SK-N-SH (cell line): ENCODE data around the gene CD163L1. TPM values are rescaled to one million over a fixed set of nuclear protein-coding genes. Genes with fewer than 3 reads are reported as not detected.

ENCODE experiments used
- CTCF ChIA-PET: fragments of 300-600, 350-600 bp; formaldehyde crosslinking; extraction: SDS; loops from one replicate; lab custom pipeline; 2021; lab: Yijun Ruan, JAX
- POLR2A ChIA-PET: fragments of 350-600 bp; sonication (Branson Sonifier 250); formaldehyde crosslinking; extraction: SDS; loops from one replicate; lab custom pipeline; 2020; ENCODE audit warnings: antibody characterized with exemption, inconsistent platforms; lab: Yijun Ruan, JAX
- DNase-seq: peaks from one replicate; pipeline ENCODE4 v3.0.0; 2012
- H2AFZ ChIP-seq: fragments of 200-600 bp; sonication (generic); 2 replicates; pipeline ENCODE4 v1.8.1; 2016; ENCODE audit warnings: antibody characterized with exemption, mild to moderate bottlenecking, low read depth
- H3F3A ChIP-seq: fragments of 200-600 bp; sonication (generic); replicated peaks from 2 replicates; pipeline ENCODE3; 2016; ENCODE audit warnings: antibody characterized with exemption, mild to moderate bottlenecking; ENCODE audit not compliant: insufficient read depth
- H3K27ac ChIP-seq, 2 experiments: fragments of 200-500 bp in 1 of 2; fragments of 200-600 bp in 1 of 2; sonication (Bioruptor generic) in 1 of 2; sonication (generic), shearing (Covaris generic) in 1 of 2; 2 replicates each; pipeline versions ENCODE4 v1.5.1 to v1.6.1; 2014 to 2016; ENCODE audit warnings: low read depth in 2 of 2, inconsistent platforms in 1 of 2, low read length in 1 of 2, mild to moderate bottlenecking in 1 of 2, mixed read lengths in 1 of 2
- H3K27me3 ChIP-seq: fragments of 200-600 bp; sonication (generic), shearing (Covaris generic); 2 replicates; pipeline ENCODE4 v1.6.1; 2016; ENCODE audit warnings: mixed run types; ENCODE audit not compliant: insufficient read depth
- H3K36me3 ChIP-seq, 2 experiments: fragments of 200-500 bp in 1 of 2; fragments of 200-600 bp in 1 of 2; sonication (Bioruptor generic) in 1 of 2; sonication (generic) in 1 of 2; replicated peaks in 1 of 2; 2 replicates each; pipeline versions ENCODE3 to v1.5.1; 2014 to 2016; ENCODE audit warnings: low read length in 1 of 2, mild to moderate bottlenecking in 1 of 2; ENCODE audit not compliant: insufficient read depth in 2 of 2, control insufficient read depth in 1 of 2
- H3K4me1 ChIP-seq, 2 experiments: fragments of 200-500 bp in 1 of 2; fragments of 200-600 bp in 1 of 2; sonication (Bioruptor generic) in 1 of 2; sonication (generic), shearing (Covaris generic) in 1 of 2; 2 replicates each; pipeline versions ENCODE4 v1.5.1 to v1.6.1; 2014 to 2016; ENCODE audit warnings: low read depth in 1 of 2, low read length in 1 of 2, mixed run types in 1 of 2; ENCODE audit not compliant: insufficient read depth in 2 of 2, control insufficient read depth in 1 of 2
- H3K4me2 ChIP-seq: fragments of 200-600 bp; sonication (generic), shearing (Covaris generic); 2 replicates; pipeline ENCODE4 v1.6.1; 2017; ENCODE audit warnings: mixed run types
- H3K4me3 ChIP-seq, 2 experiments: fragments of 200-500 bp in 1 of 2; fragments of 200-600 bp in 1 of 2; sonication (Bioruptor generic) in 1 of 2; sonication (generic), shearing (Covaris generic) in 1 of 2; 2 replicates each; pipeline versions ENCODE4 v1.5.1 to v1.8.1; 2014 to 2016; ENCODE audit warnings: low read depth in 2 of 2, inconsistent platforms in 1 of 2, low read length in 1 of 2, mild to moderate bottlenecking in 1 of 2, mixed read lengths in 1 of 2, moderate library complexity in 1 of 2
- H3K79me2 ChIP-seq: fragments of 200-600 bp; sonication (generic); 2 replicates; pipeline ENCODE4 v1.8.1; 2017; ENCODE audit warnings: mild to moderate bottlenecking; ENCODE audit not compliant: insufficient read depth
- H3K9ac ChIP-seq: fragments of 200-600 bp; sonication (generic); 2 replicates; pipeline ENCODE4 v1.6.1; 2017; ENCODE audit warnings: mixed run types
- H3K9me2 ChIP-seq: fragments of 200-600 bp; sonication (generic); 2 replicates; pipeline ENCODE4 v1.6.1; 2017; ENCODE audit warnings: mixed run types
- H3K9me3 ChIP-seq: fragments of 200-600 bp; sonication (generic); 2 replicates; pipeline ENCODE4 v1.6.1; 2017; ENCODE audit warnings: mixed run types, mild to moderate bottlenecking, moderate library complexity
- H4K20me1 ChIP-seq: fragments of 200-600 bp; sonication (generic); 2 replicates; pipeline ENCODE4 v1.6.1; 2017; ENCODE audit warnings: mild to moderate bottlenecking, mixed run types; ENCODE audit not compliant: insufficient read depth
- CHD2 ChIP-seq: fragments of 150-350 bp; IDR thresholded peaks from 2 replicates; pipeline ENCODE4 v1.6.1; 2018; ENCODE audit warnings: low read length; ENCODE audit not compliant: partially characterized antibody
- ELF1 ChIP-seq: IDR thresholded peaks from 2 replicates; pipeline ENCODE4 v1.4.0; 2012
- EP300 ChIP-seq, 2 experiments: IDR thresholded peaks; 2 replicates each; pipeline versions ENCODE4 v1.4.0 to v1.6.1; 2012; ENCODE audit warnings: borderline replicate concordance in 1 of 2, low read depth in 1 of 2, low read length in 1 of 2
- FOSL2 ChIP-seq: IDR thresholded peaks from 2 replicates; pipeline ENCODE4 v1.4.0; 2012; ENCODE audit warnings: low read depth, mild to moderate bottlenecking, moderate library complexity, borderline replicate concordance
- FOXM1 ChIP-seq: IDR thresholded peaks from 2 replicates; pipeline ENCODE4 v1.4.0; 2012; ENCODE audit warnings: low read depth, mild to moderate bottlenecking
- GATA2 ChIP-seq: sonication (generic); formaldehyde crosslinking; IDR thresholded peaks from 2 replicates; pipeline ENCODE4 v1.5.0; 2020; ENCODE audit warnings: mild to moderate bottlenecking, missing genetic modification reagents
- IRF3 ChIP-seq: fragments of 150-350 bp; IDR thresholded peaks from 2 replicates; pipeline ENCODE4 v1.6.1; 2016; ENCODE audit warnings: mild to moderate bottlenecking, low read depth, low read length
- JUND ChIP-seq: IDR thresholded peaks from 2 replicates; pipeline ENCODE4 v1.4.0; 2012
- MEF2A ChIP-seq: IDR thresholded peaks from 2 replicates; pipeline ENCODE4 v1.4.0; 2012; ENCODE audit warnings: low read depth, borderline replicate concordance
- MXI1 ChIP-seq: IDR thresholded peaks from 2 replicates; pipeline ENCODE4 v1.6.1; 2012; ENCODE audit warnings: mild to moderate bottlenecking, low read depth, low read length, improper control_type of control experiment
- NFIC ChIP-seq: IDR thresholded peaks from 2 replicates; pipeline ENCODE4 v1.4.0; 2012; ENCODE audit warnings: borderline replicate concordance
- RCOR1 ChIP-seq: fragments of 150-350 bp; IDR thresholded peaks from 2 replicates; pipeline ENCODE4 v1.6.1; 2017; ENCODE audit warnings: antibody characterized with exemption, low read length
- RXRA ChIP-seq: IDR thresholded peaks from 2 replicates; pipeline ENCODE4 v1.4.0; 2012; ENCODE audit warnings: low read depth, mild to moderate bottlenecking, borderline replicate concordance
- TCF12 ChIP-seq: IDR thresholded peaks from 2 replicates; pipeline ENCODE4 v1.4.0; 2012
- TEAD4 ChIP-seq: IDR thresholded peaks from 2 replicates; pipeline ENCODE4 v1.4.0; 2012; ENCODE audit warnings: mild to moderate bottlenecking, borderline replicate concordance; ENCODE audit not compliant: insufficient read depth
- USF2 ChIP-seq: fragments of 150-350 bp; IDR thresholded peaks from 2 replicates; pipeline ENCODE4 v1.6.1; 2017; ENCODE audit warnings: antibody characterized with exemption, low read length, low read depth, borderline replicate concordance
- YY1 ChIP-seq: IDR thresholded peaks from 2 replicates; pipeline ENCODE4 v1.4.0; 2012; ENCODE audit warnings: low read depth, mild to moderate bottlenecking
- WGBS: methylation state at CpG from one replicate; pipeline ENCODE4 v1.1.6; 2017; ENCODE audit warnings: low lambda C conversion rate; 5-methylcytosine and 5-hydroxymethylcytosine counted together
- polyA plus RNA-seq, 3 experiments: library from polyadenylated mRNA; depleted of rRNA; stranded (reverse); fragments of >200 nt; gene quantifications; 2 replicates each; pipeline ENCODE4 v1.2.3, GENCODE V29; 2012
- TF ChIP-seq, protein P1 (sequence below): IDR thresholded peaks from 2 replicates; pipeline ENCODE4 v1.6.1; 2012; ENCODE audit warnings: mild to moderate bottlenecking, low read depth, low read length, moderate library complexity
- TF ChIP-seq, protein P2 (sequence below): IDR thresholded peaks from 2 replicates; pipeline ENCODE4 v1.4.0; 2012; ENCODE audit warnings: low read depth
- TF ChIP-seq, protein P3 (sequence below): IDR thresholded peaks from 2 replicates; pipeline ENCODE4; 2012

Gene CD163L1
- polyA plus RNA-seq, 1 of the 3 experiments (the other 2 are of a cell fraction) = 0.25 TPM

DNA sequence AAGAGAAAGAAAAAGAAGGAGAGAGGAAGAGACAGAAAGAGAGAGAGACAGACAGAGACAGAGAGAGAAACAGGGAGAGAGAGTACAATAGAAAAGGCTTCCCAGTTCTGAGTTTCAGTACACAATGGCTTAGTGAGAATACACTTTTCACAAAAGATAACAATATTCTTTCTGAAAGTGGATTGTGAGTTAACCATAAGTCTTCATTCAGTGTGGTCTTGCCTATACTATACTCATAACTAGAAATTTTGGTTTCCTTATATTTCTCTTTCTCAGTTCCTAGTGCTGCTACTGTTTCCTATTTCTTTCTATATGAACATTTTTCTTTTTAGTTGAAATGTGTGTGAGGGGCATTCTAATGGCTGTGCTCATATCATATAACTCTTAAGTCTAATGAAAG, 9.3 kb downstream of the CD163L1 start:
- TF ChIP-seq GATA2 (CRISPR knock-in tag) (no peak), RCOR1 (no peak), IRF3 (no peak)
- no peaks in the 10 kb centered on the region for H4K20me1 ChIP-seq
- no peaks in the 10 kb centered on the region for H3K9me2 ChIP-seq
- peaks cover 27% of the 10 kb centered on the region for H3F3A ChIP-seq
- 0 out of 2 replicates have a peak, but pooled peaks cover 2% of the 10 kb centered on the region for H3K79me2 ChIP-seq
- H3K4me2 ChIP-seq = no peak overlapping the region
- CTCF ChIA-PET = no interaction called here
- POLR2A ChIA-PET = no interaction called here
- no peak overlapping the region for H3K4me3 ChIP-seq
- DNase-seq = no peak
- H3K27ac ChIP-seq = peak overlapping the region in 1 of 2 experiments; percentile 76; a peak in 1 of 4 replicates
- no peak overlapping the region for H2AFZ ChIP-seq
- no peak overlapping the region for H3K9ac ChIP-seq
- H3K36me3 ChIP-seq = no peaks in the 10 kb centered on the region
- no peaks in the 10 kb centered on the region for H3K27me3 ChIP-seq
- H3K9me3 ChIP-seq = no peaks in the 10 kb centered on the region
- H3K4me1 ChIP-seq = peaks cover 0 to 5% of the 10 kb centered on the region in 2 experiments; a peak in 1 of 4 replicates

DNA sequence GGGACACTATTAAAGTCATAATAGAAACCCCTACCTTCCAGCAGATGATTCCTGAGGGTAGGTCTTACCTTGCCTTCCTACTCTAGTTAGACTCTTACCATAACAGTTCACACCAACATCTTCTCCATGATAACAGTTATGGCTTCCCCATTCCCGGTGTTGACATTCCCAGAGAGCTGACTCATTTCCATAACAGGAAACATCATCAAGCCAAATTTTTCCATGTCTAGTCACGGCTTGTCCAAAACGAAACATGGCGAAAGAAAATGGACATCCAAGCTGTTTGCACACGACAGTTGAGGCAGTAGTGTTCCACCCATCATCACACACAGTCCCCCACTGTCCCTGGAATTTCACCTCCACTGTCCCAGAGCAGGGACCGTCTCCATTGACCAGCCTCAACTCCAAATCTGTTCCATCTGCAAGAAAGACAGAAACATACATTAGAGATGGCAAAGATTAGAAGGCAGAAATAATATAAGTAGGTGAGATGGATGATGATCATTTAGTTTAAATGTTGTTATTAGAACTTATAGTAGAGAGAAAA, 10.6 kb downstream of the CD163L1 start:
- peak overlapping the region; percentile 41 for H3K4me2 ChIP-seq
- TF ChIP-seq YY1 (peak; percentile 80; the same call in 1 of the 2 replicates), JUND (peak; percentile 88), RXRA (no peak), ELF1 (0 out of 2 replicates have a peak, but pooled peaks have one; percentile 23), TCF12 (peak; percentile 37; the same call in 1 of the 2 replicates), MEF2A (peak; percentile 74; the same call in 1 of the 2 replicates), NFIC (peak; percentile 63), FOXM1 (no peak), EP300 (IDR thresholded peaks at IDR 0.05; ENCODE audit: borderline replicate concordance in 1 of 2, low read depth in 1 of 2, low read length in 1 of 2) (0 out of 4 replicates have a peak, but pooled peaks of 1 of the 2 experiments have one; percentile 49), FOSL2 (peak; percentile 90), USF2 (no peak), TEAD4 (peak; percentile 79; the same call in 1 of the 2 replicates), CHD2 (no peak), MXI1 (no peak)
- TF ChIP-seq, protein P1, sequence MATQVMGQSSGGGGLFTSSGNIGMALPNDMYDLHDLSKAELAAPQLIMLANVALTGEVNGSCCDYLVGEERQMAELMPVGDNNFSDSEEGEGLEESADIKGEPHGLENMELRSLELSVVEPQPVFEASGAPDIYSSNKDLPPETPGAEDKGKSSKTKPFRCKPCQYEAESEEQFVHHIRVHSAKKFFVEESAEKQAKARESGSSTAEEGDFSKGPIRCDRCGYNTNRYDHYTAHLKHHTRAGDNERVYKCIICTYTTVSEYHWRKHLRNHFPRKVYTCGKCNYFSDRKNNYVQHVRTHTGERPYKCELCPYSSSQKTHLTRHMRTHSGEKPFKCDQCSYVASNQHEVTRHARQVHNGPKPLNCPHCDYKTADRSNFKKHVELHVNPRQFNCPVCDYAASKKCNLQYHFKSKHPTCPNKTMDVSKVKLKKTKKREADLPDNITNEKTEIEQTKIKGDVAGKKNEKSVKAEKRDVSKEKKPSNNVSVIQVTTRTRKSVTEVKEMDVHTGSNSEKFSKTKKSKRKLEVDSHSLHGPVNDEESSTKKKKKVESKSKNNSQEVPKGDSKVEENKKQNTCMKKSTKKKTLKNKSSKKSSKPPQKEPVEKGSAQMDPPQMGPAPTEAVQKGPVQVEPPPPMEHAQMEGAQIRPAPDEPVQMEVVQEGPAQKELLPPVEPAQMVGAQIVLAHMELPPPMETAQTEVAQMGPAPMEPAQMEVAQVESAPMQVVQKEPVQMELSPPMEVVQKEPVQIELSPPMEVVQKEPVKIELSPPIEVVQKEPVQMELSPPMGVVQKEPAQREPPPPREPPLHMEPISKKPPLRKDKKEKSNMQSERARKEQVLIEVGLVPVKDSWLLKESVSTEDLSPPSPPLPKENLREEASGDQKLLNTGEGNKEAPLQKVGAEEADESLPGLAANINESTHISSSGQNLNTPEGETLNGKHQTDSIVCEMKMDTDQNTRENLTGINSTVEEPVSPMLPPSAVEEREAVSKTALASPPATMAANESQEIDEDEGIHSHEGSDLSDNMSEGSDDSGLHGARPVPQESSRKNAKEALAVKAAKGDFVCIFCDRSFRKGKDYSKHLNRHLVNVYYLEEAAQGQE = no peak
- TF ChIP-seq, protein P2, sequence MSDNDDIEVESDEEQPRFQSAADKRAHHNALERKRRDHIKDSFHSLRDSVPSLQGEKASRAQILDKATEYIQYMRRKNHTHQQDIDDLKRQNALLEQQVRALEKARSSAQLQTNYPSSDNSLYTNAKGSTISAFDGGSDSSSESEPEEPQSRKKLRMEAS = peak; percentile 47
- TF ChIP-seq, protein P3, sequence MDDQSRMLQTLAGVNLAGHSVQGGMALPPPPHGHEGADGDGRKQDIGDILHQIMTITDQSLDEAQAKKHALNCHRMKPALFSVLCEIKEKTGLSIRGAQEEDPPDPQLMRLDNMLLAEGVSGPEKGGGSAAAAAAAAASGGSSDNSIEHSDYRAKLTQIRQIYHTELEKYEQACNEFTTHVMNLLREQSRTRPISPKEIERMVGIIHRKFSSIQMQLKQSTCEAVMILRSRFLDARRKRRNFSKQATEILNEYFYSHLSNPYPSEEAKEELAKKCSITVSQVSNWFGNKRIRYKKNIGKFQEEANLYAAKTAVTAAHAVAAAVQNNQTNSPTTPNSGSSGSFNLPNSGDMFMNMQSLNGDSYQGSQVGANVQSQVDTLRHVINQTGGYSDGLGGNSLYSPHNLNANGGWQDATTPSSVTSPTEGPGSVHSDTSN = peak; percentile 35; the same call in 1 of the 2 replicates
- ChIA-PET POLR2A (no interaction called here), CTCF (interaction anchor here (0.9 kb wide), 1 partner anchor 27 kb away, joined by 3 read pairs; no protein-coding TSS in a partner anchor)
- 8% methylated on average over 6 of the region's 6 CpGs for WGBS
- H3F3A ChIP-seq = peaks cover 14% of the 10 kb centered on the region
- H3K27me3 ChIP-seq = no peaks in the 10 kb centered on the region
- no peaks in the 10 kb centered on the region for H3K9me2 ChIP-seq
- no peak overlapping the region for H3K9ac ChIP-seq
- no peaks in the 10 kb centered on the region for H3K36me3 ChIP-seq
- H3K4me1 ChIP-seq = peaks cover 0 to 5% of the 10 kb centered on the region in 2 experiments; a peak in 1 of 4 replicates
- 0 out of 2 replicates have a peak, but pooled peaks cover 2% of the 10 kb centered on the region for H3K79me2 ChIP-seq
- H3K4me3 ChIP-seq = no peak overlapping the region
- H4K20me1 ChIP-seq = no peaks in the 10 kb centered on the region
- H3K27ac ChIP-seq = peak overlapping the region in 1 of 2 experiments; percentile 76; a peak in 2 of 4 replicates
- no peak for DNase-seq
- peak overlapping the region; percentile 89 for H2AFZ ChIP-seq
- no peaks in the 10 kb centered on the region for H3K9me3 ChIP-seq
